Upper lobe of left lung (tissue), 6 donors: ENCODE data around the gene SLC39A5. TPM values are rescaled to one million over a fixed set of nuclear protein-coding genes. Genes with fewer than 3 reads are reported as not detected.

Experiments used
- ATAC-seq, 2 donors: fragments of 200-7000 bp; cut with Tn5 transposase; one replicate each; pipeline ENCODE4 v1.9.1; 2022; ENCODE audit warnings: mild to moderate bottlenecking in 2 of 2, moderate library complexity in 2 of 2; ENCODE audit not compliant: low FRiP score in 2 of 2
- DNase-seq, 2 donors: peaks; one replicate each; pipeline ENCODE4 v3.0.0-alpha.2; 2019 to 2020
- H3K27ac ChIP-seq, 4 donors: fragments of 200-600 bp; sonication (generic); one replicate each; pipeline ENCODE4 v1.5.1; 2016 to 2019
- H3K27me3 ChIP-seq, 4 donors: fragments of 200-600 bp; sonication (generic); one replicate each; pipeline ENCODE4 v1.5.1; 2017 to 2019
- H3K36me3 ChIP-seq, 4 donors: fragments of 200-600 bp; sonication (generic); one replicate each; pipeline ENCODE4 v1.5.1; 2016 to 2019
- H3K4me1 ChIP-seq, 4 donors: fragments of 200-600 bp; sonication (generic); one replicate each; pipeline ENCODE4 v1.5.1; 2018 to 2019
- H3K4me3 ChIP-seq, 4 donors: fragments of 200-600 bp; sonication (generic); one replicate each; pipeline ENCODE4 v1.5.1; 2017 to 2019; ENCODE audit warnings: mild to moderate bottlenecking in 2 of 4, moderate library complexity in 1 of 4
- H3K9me3 ChIP-seq, 4 donors: fragments of 200-600 bp; sonication (generic); one replicate each; pipeline ENCODE4 v1.5.1; 2018 to 2019
- EP300 ChIP-seq, 4 donors: sonication (generic); formaldehyde crosslinking; IDR thresholded peaks; one replicate each; pipeline ENCODE4 v1.5.1; 2017; ENCODE audit warnings: antibody characterized with exemption in 4 of 4, control low read depth in 2 of 4
- POLR2A ChIP-seq, 4 donors: fragments of 450-650 bp; IDR thresholded peaks; one replicate each; pipeline ENCODE4 v1.5.1; 2016 to 2017; ENCODE audit warnings: antibody characterized with exemption in 4 of 4, mild to moderate bottlenecking in 2 of 4
- POLR2AphosphoS5 ChIP-seq, 2 donors: sonication (generic); formaldehyde crosslinking; IDR thresholded peaks; one replicate each; pipeline ENCODE4 v1.5.1; 2017; ENCODE audit warnings: antibody characterized with exemption in 2 of 2
- WGBS, 2 donors: methylation state at CpG; one replicate each; pipeline ENCODE4 v1.1.5; 2017 to 2018; 5-methylcytosine and 5-hydroxymethylcytosine counted together
- total RNA-seq, 6 donors: library from RNA; depleted of rRNA in 4 of 6; stranded (reverse); fragments of >200 nt in 4 of 6; gene quantifications; one replicate each; pipeline versions ENCODE4 v1.1.0 to v1.2.1, GENCODE V29; 2016 to 2021
- TF ChIP-seq, protein P1 (sequence below), 6 experiments: fragments of 450-650 bp in 4 of 6; fragments of 200-600 bp in 2 of 6; sonication (generic) in 2 of 6; IDR thresholded peaks; one replicate each; pipeline ENCODE4 v1.5.1; 2016 to 2019; ENCODE audit warnings: antibody characterized with exemption in 6 of 6
- donor health status: DM: no; HTN: no; CAD: no; lungs with moderate emphysema.
- donor health status: DM: no; HTN: yes; CAD: no; lungs with severe emphysema.

SLC39A5 gene
- total RNA-seq, 6 donors from 2014 or later = 0.37 to 1.2 (median 1.1) TPM; not detected in 3

DNA sequence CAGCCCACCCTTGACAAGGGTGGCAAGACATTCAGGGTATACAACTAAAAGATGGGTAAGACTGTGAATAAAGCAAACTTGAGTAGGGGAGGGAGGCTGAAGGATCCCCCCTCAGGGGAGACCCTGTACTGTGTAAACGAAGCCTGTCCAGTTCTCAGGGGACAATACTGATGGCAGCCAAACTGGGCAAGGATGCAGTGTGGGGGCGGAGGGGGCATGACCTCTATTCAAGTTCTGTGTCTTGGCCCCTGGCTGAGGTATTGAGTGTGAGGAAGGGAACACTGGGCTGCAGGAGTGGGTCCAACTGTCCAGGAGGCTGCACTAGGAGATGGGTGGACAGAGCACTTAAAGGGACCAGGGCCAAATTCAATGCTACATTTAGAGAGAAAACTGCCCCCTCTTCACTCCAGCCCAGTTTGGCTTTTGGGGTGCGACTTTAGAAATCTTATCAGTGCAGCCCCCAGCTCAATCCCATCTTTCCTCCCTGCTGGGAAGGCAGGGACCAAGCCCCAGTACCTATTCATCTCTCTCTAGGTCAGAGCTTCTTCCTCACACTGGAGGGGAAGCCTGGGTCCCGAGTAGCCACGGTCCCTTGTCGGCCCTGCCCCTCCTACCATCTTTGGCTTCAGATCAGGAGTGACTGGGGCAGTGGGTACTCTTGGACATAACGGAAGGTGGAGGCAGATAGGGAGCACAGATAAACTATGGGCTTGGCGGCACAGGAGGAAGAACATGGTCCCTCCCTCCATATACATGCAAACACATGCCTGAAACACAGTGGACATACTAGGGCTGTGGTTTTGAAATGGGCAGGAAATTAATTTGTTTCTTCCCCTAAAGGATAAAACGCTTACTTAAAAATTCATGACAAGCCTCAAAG, 11.8 kb downstream of the SLC39A5 start:
- TF ChIP-seq, protein P1, sequence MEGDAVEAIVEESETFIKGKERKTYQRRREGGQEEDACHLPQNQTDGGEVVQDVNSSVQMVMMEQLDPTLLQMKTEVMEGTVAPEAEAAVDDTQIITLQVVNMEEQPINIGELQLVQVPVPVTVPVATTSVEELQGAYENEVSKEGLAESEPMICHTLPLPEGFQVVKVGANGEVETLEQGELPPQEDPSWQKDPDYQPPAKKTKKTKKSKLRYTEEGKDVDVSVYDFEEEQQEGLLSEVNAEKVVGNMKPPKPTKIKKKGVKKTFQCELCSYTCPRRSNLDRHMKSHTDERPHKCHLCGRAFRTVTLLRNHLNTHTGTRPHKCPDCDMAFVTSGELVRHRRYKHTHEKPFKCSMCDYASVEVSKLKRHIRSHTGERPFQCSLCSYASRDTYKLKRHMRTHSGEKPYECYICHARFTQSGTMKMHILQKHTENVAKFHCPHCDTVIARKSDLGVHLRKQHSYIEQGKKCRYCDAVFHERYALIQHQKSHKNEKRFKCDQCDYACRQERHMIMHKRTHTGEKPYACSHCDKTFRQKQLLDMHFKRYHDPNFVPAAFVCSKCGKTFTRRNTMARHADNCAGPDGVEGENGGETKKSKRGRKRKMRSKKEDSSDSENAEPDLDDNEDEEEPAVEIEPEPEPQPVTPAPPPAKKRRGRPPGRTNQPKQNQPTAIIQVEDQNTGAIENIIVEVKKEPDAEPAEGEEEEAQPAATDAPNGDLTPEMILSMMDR (IDR thresholded peaks at IDR 0.05) = no peak
- TF ChIP-seq EP300 (IDR thresholded peaks at IDR 0.05) (no peak), POLR2A (IDR thresholded peaks at IDR 0.05) (no peak), POLR2AphosphoS5 (IDR thresholded peaks at IDR 0.05) (no peak)
- H3K4me1 ChIP-seq = no peaks in the 10 kb centered on the region
- H3K9me3 ChIP-seq = no peaks in the 10 kb centered on the region
- no peaks in the 10 kb centered on the region for H3K27me3 ChIP-seq
- WGBS, 2 donors = 75 to 79% methylated on average over 9 of the region's 9 CpGs
- H3K36me3 ChIP-seq = peaks cover 51 to 95% (median 80%) of the 10 kb centered on the region in 4 donors
- no peak for DNase-seq
- H3K4me3 ChIP-seq = no peak overlapping the region
- ATAC-seq = no peak
- H3K27ac ChIP-seq = no peak overlapping the region

DNA sequence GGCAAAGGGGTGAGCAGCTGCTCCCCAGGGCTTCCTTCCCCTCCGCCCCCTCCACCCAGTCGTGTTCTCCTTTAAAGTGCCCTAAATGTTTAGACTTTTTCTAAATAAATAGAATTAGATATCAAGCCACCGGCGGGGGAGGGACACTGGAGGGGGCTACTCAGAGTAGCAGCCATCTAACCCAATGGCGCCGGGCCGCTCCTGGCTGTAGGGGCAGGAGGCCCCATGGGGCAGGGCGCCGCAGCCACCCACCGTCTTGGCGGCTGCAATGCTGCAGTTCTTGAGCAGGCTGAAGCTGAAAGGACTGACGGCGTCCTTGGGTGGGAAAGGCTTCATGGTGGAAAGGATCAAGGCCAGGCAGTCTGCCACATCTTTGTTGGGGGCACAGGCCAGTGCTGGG, 13.1 kb downstream of the SLC39A5 start:
- no peak overlapping the region for H3K27ac ChIP-seq
- peak in 1 of 2 donors; percentile 59 for DNase-seq

DNA sequence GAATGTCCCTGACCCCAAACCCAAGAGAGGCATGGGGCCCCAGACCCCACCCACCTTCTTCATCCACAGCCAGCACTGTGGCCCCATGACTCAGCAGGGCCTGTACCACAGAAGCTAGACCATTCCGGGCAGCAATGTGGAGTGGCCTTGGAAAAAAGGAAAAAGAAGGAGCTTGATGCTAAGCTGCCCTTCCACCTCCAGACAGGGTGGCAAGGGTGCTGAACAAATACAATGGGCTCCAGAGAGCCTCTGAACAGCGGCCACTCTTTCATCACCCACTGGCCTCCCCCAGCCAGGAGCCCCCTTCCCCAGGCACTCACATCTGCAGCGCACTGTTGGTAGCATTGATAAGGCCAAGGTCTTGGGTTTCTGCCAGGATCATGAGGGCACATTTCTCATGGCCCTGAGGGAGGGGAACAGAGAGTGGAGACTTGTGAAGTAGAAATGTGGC, 13.9 kb downstream of the SLC39A5 start:
- no peak overlapping the region for H3K4me3 ChIP-seq
- H3K4me1 ChIP-seq = no peaks in the 10 kb centered on the region
- ATAC-seq (no peak), DNase-seq (no peak)
- no peaks in the 10 kb centered on the region for H3K27me3 ChIP-seq
- H3K9me3 ChIP-seq = no peaks in the 10 kb centered on the region
- TF ChIP-seq, protein P1 (IDR thresholded peaks at IDR 0.05) = no peak
- TF ChIP-seq POLR2A (IDR thresholded peaks at IDR 0.05) (no peak), EP300 (IDR thresholded peaks at IDR 0.05) (no peak), POLR2AphosphoS5 (IDR thresholded peaks at IDR 0.05) (no peak)
- no peak overlapping the region for H3K27ac ChIP-seq
- 81% methylated on average over 3 of the region's 3 CpGs for WGBS, 2 donors
- H3K36me3 ChIP-seq = peaks cover 66 to 99% (median 94%) of the 10 kb centered on the region in 4 donors

More for the DNA sequence above, 13.1 kb downstream of the SLC39A5 start:
- H3K9me3 ChIP-seq = no peaks in the 10 kb centered on the region
- no peak for ATAC-seq
- WGBS, 2 donors = 86 to 90% methylated on average over 12 to 13 of the region's 13 CpGs
- no peaks in the 10 kb centered on the region for H3K27me3 ChIP-seq
- TF ChIP-seq, protein P1 (IDR thresholded peaks at IDR 0.05) = no peak
- no peak for TF ChIP-seq POLR2AphosphoS5 (IDR thresholded peaks at IDR 0.05)
- TF ChIP-seq EP300 (IDR thresholded peaks at IDR 0.05) = no peak
- no peak for TF ChIP-seq POLR2A (IDR thresholded peaks at IDR 0.05)
- no peaks in the 10 kb centered on the region for H3K4me1 ChIP-seq
- H3K36me3 ChIP-seq = peaks cover 61 to 99% (median 90%) of the 10 kb centered on the region in 4 donors
- no peak overlapping the region for H3K4me3 ChIP-seq

DNA sequence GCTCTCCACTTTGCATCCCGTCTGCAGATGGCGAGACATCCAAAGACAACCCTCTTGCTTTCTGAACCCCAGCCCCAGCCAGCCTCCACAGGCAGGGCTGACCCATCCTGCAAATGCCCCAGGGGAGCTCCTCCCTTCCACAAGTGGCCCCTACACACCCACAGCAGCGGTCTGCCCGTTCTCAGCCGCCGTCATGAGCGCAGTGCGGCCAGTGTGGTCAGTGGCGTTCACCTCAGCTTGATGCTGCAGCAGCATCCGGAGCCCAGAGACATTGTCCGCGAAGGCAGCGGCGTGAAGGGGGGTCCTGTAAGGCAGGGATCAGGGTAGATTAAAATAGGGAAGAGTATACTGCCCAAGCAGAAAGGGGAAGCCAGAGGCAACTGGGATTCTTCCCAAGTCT, 14.6 kb downstream of the SLC39A5 start:
- 96 to 98% methylated on average over 12 to 14 of the region's 14 CpGs for WGBS, 2 donors

More for the DNA sequence above, 14.6 kb downstream of the SLC39A5 start:
- Histone ChIP-seq H3K4me3 (no peak overlapping the region), H3K27ac (no peak overlapping the region), H3K36me3 (peaks cover 66 to 100% (median 95%) of the 10 kb centered on the region in 4 donors), H3K4me1 (no peaks in the 10 kb centered on the region), H3K9me3 (no peaks in the 10 kb centered on the region), H3K27me3 (no peaks in the 10 kb centered on the region)
- no peak for TF ChIP-seq EP300 (IDR thresholded peaks at IDR 0.05)
- TF ChIP-seq, protein P1 (IDR thresholded peaks at IDR 0.05) = no peak
- no peak for TF ChIP-seq POLR2A (IDR thresholded peaks at IDR 0.05)
- TF ChIP-seq POLR2AphosphoS5 (IDR thresholded peaks at IDR 0.05) = no peak
- ATAC-seq (no peak), DNase-seq (peak in 1 of 2 donors; percentile 59)
